ENCODE data around the gene ABCC6. TPM values are rescaled to one million over a fixed set of nuclear protein-coding genes. Genes with fewer than 3 reads are reported as not detected.

The ABCC6 gene
- total RNA-seq, 4 donors from 2014 or later, result 1.8 to 19.4 (median 2.2) TPM

DNA sequence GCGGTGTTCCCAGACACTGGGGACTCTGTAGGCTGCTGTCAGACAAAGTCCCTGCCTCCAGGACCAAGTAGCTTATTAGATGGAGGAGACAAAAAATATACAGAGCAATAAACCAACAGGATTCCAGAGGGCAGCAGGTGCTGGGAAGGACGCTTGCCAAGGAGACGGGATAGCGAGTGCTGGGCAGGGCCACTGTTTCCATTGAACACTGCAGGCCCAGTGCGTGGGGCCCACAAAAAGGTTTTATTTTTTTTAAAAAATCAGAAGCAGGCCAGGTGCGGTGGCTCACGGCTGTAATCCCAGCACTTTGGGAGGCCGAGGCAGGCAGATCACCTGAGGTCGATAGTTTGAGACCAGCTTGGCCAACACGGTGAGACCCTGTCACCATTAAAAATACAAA, 84.2 kb downstream of the ABCC6 start:
- TF ChIP-seq, protein P1, sequence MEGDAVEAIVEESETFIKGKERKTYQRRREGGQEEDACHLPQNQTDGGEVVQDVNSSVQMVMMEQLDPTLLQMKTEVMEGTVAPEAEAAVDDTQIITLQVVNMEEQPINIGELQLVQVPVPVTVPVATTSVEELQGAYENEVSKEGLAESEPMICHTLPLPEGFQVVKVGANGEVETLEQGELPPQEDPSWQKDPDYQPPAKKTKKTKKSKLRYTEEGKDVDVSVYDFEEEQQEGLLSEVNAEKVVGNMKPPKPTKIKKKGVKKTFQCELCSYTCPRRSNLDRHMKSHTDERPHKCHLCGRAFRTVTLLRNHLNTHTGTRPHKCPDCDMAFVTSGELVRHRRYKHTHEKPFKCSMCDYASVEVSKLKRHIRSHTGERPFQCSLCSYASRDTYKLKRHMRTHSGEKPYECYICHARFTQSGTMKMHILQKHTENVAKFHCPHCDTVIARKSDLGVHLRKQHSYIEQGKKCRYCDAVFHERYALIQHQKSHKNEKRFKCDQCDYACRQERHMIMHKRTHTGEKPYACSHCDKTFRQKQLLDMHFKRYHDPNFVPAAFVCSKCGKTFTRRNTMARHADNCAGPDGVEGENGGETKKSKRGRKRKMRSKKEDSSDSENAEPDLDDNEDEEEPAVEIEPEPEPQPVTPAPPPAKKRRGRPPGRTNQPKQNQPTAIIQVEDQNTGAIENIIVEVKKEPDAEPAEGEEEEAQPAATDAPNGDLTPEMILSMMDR (IDR thresholded peaks at IDR 0.05; ENCODE audit: low read depth), result no peak

- TF ChIP-seq, protein P1 (IDR thresholded peaks at IDR 0.05; ENCODE audit: low read depth), result no peak
Observed at GRCh38 chr16:16138034-16138635, 85.2 kb downstream of the ABCC6 start.

GRCh38 chr16:16137110-16137509, 86.2 kb downstream of the ABCC6 start:
- TF ChIP-seq, protein P1 (IDR thresholded peaks at IDR 0.05; ENCODE audit: low read depth), result no peak

DNA sequence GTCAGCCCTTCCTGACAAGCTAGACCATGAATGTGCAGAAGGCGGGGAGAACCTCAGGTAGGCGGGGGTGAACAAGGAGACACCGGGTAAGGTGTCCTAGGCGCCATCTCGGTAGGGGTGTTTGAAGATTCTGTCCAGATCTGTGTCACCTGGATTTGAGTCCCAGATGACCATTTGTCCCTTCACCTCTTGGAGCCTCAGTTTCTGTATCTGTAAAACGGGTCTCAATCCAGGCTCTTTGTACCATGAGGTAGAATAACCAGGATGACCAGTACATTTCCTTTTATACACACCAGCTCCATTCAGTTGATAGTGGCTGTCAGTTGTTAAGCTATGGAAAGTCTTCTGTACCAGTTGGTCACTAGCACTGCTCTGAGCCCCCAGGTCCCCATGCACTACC, 86.7 kb downstream of the ABCC6 start:
- TF ChIP-seq, protein P1 (IDR thresholded peaks at IDR 0.05; ENCODE audit: low read depth), result no peak

- TF ChIP-seq, protein P1 (IDR thresholded peaks at IDR 0.05; ENCODE audit: low read depth), result no peak
Observed at GRCh38 chr16:16133943-16134604, 89.2 kb downstream of the ABCC6 start.

DNA sequence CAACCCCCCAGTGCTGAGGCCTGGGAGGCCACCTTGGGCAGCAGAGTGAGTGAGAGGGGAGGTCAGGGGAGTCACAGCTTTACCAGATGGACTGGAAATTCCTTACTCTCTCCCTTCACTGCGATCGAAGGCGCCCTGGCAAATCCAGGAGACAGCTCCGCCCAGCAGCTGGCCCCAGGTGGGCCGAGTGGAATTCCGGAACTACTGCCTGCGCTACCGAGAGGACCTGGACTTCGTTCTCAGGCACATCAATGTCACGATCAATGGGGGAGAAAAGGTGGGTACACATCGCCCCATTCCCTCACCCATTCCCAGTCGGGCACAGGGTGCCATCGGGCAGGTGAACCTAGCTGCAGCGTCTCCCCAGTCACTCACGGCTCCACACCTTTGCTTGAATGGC, 91.6 kb downstream of the ABCC6 start:
- TF ChIP-seq, protein P1 (IDR thresholded peaks at IDR 0.05; ENCODE audit: low read depth), result no peak

- TF ChIP-seq, protein P1 (IDR thresholded peaks at IDR 0.05; ENCODE audit: low read depth), result no peak
Observed at GRCh38 chr16:16131204-16131603, 92.1 kb downstream of the ABCC6 start.
